Astrocyte (in vitro differentiated cells and primary cell): ENCODE results near the gene CCDC185. TPM values are rescaled to one million over a fixed set of nuclear protein-coding genes. Genes with fewer than 3 reads are reported as not detected.

Experiments
- DNase-seq: peaks from one replicate; pipeline ENCODE4 v3.0.0-alpha.2; 2010; ENCODE audit warnings: low read depth
- FAIRE-seq: peaks from 2 replicates; lab custom pipeline; 2011; peaks lifted over from hg19 to GRCh38; lab: Jason Lieb, UNC
- H2AFZ ChIP-seq: 2 replicates; pipeline ENCODE4 v1.6.0; 2012; ENCODE audit warnings: low read depth, low read length, inconsistent platforms
- H3K27ac ChIP-seq: 2 replicates; pipeline ENCODE4 v1.5.1; 2011; ENCODE audit warnings: low read depth, low read length, inconsistent platforms
- H3K27me3 ChIP-seq: 2 replicates; pipeline ENCODE4 v1.6.0; 2011; ENCODE audit warnings: low read length, inconsistent platforms; ENCODE audit not compliant: insufficient read depth
- H3K36me3 ChIP-seq: 2 replicates; pipeline ENCODE4 v1.5.1; 2011; ENCODE audit warnings: low read length, inconsistent platforms; ENCODE audit not compliant: insufficient read depth
- H3K4me1 ChIP-seq: 2 replicates; pipeline ENCODE4 v1.5.1; 2011; ENCODE audit warnings: low read length, inconsistent platforms; ENCODE audit not compliant: insufficient read depth
- H3K4me2 ChIP-seq: 2 replicates; pipeline ENCODE4 v1.6.0; 2012; ENCODE audit warnings: low read length, inconsistent platforms
- H3K4me3 ChIP-seq: 2 replicates; pipeline ENCODE4 v1.5.1; 2011; ENCODE audit warnings: low read depth, mild to moderate bottlenecking, low read length, inconsistent platforms; ENCODE audit not compliant: insufficient read depth
- H3K79me2 ChIP-seq: 2 replicates; pipeline ENCODE4 v1.6.0; 2012; ENCODE audit warnings: mild to moderate bottlenecking, low read length, inconsistent platforms; ENCODE audit not compliant: insufficient read depth
- H3K9ac ChIP-seq: 2 replicates; pipeline ENCODE4 v1.6.0; 2012; ENCODE audit warnings: mild to moderate bottlenecking, low read length, inconsistent platforms
- H3K9me3 ChIP-seq: 2 replicates; pipeline ENCODE4 v1.5.1; 2012; ENCODE audit warnings: low read depth, mild to moderate bottlenecking, low read length, inconsistent platforms; ENCODE audit not compliant: insufficient read depth
- H4K20me1 ChIP-seq: 2 replicates; pipeline ENCODE4 v1.6.0; 2012; ENCODE audit warnings: low read length, inconsistent platforms; ENCODE audit not compliant: insufficient read depth
- H3K27ac Mint-ChIP-seq: one replicate; pipeline ENCODE4 v1.8.0; 2021; ENCODE audit warnings: mild to moderate bottlenecking, mixed read lengths; ENCODE audit not compliant: unreplicated experiment
- H3K27me3 Mint-ChIP-seq: one replicate; pipeline ENCODE4 v1.8.0; 2021; ENCODE audit warnings: low read depth, mixed read lengths; ENCODE audit not compliant: unreplicated experiment
- H3K36me3 Mint-ChIP-seq: one replicate; pipeline ENCODE4 v1.8.0; 2021; ENCODE audit warnings: low read depth, mixed read lengths; ENCODE audit not compliant: unreplicated experiment
- H3K4me1 Mint-ChIP-seq: one replicate; pipeline ENCODE4 v1.8.0; 2021; ENCODE audit warnings: low read depth, mixed read lengths; ENCODE audit not compliant: unreplicated experiment
- H3K4me3 Mint-ChIP-seq: one replicate; pipeline ENCODE4 v1.8.0; 2021; ENCODE audit warnings: mild to moderate bottlenecking, moderate library complexity, mixed read lengths; ENCODE audit not compliant: unreplicated experiment
- H3K9me3 Mint-ChIP-seq: one replicate; pipeline ENCODE4 v1.8.0; 2021; ENCODE audit warnings: mild to moderate bottlenecking, mixed read lengths; ENCODE audit not compliant: unreplicated experiment
- EZH2 ChIP-seq: IDR thresholded peaks from 2 replicates; pipeline ENCODE4 v1.6.1; 2012; ENCODE audit warnings: mild to moderate bottlenecking, low read length, inconsistent platforms; ENCODE audit not compliant: insufficient read depth
- total RNA-seq: library from RNA; stranded (reverse); gene quantifications from 2 replicates; pipeline ENCODE4 v1.2.1, GENCODE V29; 2021
- TF ChIP-seq, protein P1 (sequence below): IDR thresholded peaks from 2 replicates; pipeline ENCODE4 v1.5.1; 2011; ENCODE audit warnings: low read depth, mild to moderate bottlenecking, inconsistent platforms, low read length, moderate library complexity; ENCODE audit not compliant: insufficient read depth

Gene CCDC185
- total RNA-seq, 1 donor from 2014 or later: not detected

DNA sequence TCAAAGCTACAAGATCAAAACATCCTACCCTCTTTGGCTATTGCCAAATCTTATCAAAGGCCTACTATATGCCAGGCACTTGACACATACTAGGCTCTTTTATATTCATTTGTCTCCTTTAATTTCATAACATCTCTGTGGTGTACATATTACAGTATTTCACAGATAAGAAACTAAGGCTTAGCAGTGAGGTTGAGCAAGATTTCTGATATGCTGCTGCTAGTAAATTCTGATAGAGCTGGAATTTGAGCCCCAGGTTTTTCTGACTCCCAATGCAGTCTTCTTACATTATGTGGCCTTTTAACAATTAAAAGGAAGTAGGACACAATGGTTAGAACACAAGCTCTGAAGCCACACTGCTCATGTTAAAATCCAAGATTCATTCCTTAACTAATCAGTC lies 16.8 kb downstream of the CCDC185 start:
- H3K4me3 ChIP-seq: no peak overlapping the region
- H3K27ac Mint-ChIP-seq: no peak overlapping the region
- H3K9me3 Mint-ChIP-seq: no peaks in the 10 kb centered on the region
- H4K20me1 ChIP-seq: no peaks in the 10 kb centered on the region
- H3K27me3 Mint-ChIP-seq: peaks cover 2% of the 10 kb centered on the region
- H2AFZ ChIP-seq: no peak overlapping the region
- DNase-seq (no peak), FAIRE-seq (no peak)
- no peaks in the 10 kb centered on the region for H3K36me3 ChIP-seq
- no peak overlapping the region for H3K27ac ChIP-seq
- H3K9me3 ChIP-seq: no peaks in the 10 kb centered on the region
- no peak overlapping the region for H3K4me2 ChIP-seq
- no peaks in the 10 kb centered on the region for H3K36me3 Mint-ChIP-seq
- H3K9ac ChIP-seq: no peak overlapping the region
- peaks cover 8% of the 10 kb centered on the region for H3K4me1 Mint-ChIP-seq
- peaks cover 4% of the 10 kb centered on the region for H3K4me1 ChIP-seq
- no peaks in the 10 kb centered on the region for H3K27me3 ChIP-seq
- TF ChIP-seq EZH2: no peak
- TF ChIP-seq, protein P1, sequence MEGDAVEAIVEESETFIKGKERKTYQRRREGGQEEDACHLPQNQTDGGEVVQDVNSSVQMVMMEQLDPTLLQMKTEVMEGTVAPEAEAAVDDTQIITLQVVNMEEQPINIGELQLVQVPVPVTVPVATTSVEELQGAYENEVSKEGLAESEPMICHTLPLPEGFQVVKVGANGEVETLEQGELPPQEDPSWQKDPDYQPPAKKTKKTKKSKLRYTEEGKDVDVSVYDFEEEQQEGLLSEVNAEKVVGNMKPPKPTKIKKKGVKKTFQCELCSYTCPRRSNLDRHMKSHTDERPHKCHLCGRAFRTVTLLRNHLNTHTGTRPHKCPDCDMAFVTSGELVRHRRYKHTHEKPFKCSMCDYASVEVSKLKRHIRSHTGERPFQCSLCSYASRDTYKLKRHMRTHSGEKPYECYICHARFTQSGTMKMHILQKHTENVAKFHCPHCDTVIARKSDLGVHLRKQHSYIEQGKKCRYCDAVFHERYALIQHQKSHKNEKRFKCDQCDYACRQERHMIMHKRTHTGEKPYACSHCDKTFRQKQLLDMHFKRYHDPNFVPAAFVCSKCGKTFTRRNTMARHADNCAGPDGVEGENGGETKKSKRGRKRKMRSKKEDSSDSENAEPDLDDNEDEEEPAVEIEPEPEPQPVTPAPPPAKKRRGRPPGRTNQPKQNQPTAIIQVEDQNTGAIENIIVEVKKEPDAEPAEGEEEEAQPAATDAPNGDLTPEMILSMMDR: no peak
- H3K79me2 ChIP-seq: no peaks in the 10 kb centered on the region
- H3K4me3 Mint-ChIP-seq: no peak overlapping the region

- Histone ChIP-seq H2AFZ (no peak overlapping the region), H4K20me1 (no peaks in the 10 kb centered on the region), H3K4me3 (no peak overlapping the region), H3K79me2 (no peaks in the 10 kb centered on the region), H3K9ac (no peak overlapping the region), H3K9me3 (no peaks in the 10 kb centered on the region), H3K27me3 (no peaks in the 10 kb centered on the region), H3K36me3 (no peaks in the 10 kb centered on the region), H3K27ac (no peak overlapping the region), H3K4me1 (peaks cover 4% of the 10 kb centered on the region), H3K4me2 (peak overlapping the region; percentile 23)
- DNase-seq (peak; percentile 87), FAIRE-seq (peak; percentile 56)
- Mint-ChIP-seq H3K9me3 (no peaks in the 10 kb centered on the region), H3K36me3 (no peaks in the 10 kb centered on the region), H3K4me1 (peaks cover 8% of the 10 kb centered on the region), H3K27ac (no peak overlapping the region), H3K4me3 (no peak overlapping the region), H3K27me3 (peaks cover 2% of the 10 kb centered on the region)
- TF ChIP-seq EZH2: no peak
- TF ChIP-seq, protein P1: no peak
Measured at GRCh38 chr1:223411309-223411708, 18.1 kb downstream of the CCDC185 start.

DNA sequence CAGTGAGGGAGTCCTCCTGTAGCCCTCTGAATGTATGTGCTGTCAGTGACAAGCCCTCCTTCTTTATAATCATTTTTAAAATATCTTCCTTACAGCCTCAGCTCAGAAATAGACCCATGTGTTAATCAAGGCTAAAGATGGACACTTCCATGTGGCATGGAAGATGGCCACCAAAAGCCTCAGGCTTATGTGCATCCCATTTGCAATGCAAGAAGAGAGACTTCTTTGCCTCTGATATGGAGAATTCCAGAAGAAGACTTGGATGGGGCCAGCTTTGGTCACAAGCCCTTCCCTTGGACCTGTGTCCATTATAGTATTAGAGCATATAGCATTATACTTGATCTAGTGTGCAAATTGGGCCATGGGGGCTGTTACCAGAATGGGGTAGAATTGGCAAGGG lies 18.5 kb downstream of the CCDC185 start:
- peaks cover 2% of the 10 kb centered on the region for H3K27me3 Mint-ChIP-seq
- H3K4me3 ChIP-seq: no peak overlapping the region
- no peak for FAIRE-seq
- H3K36me3 ChIP-seq: no peaks in the 10 kb centered on the region
- no peak overlapping the region for H3K27ac ChIP-seq
- no peak overlapping the region for H2AFZ ChIP-seq
- no peak overlapping the region for H3K27ac Mint-ChIP-seq
- H3K4me2 ChIP-seq: peak overlapping the region; percentile 23
- TF ChIP-seq, protein P1: no peak
- TF ChIP-seq EZH2: no peak
- no peak for DNase-seq
- H3K4me1 Mint-ChIP-seq: peaks cover 8% of the 10 kb centered on the region
- no peaks in the 10 kb centered on the region for H3K36me3 Mint-ChIP-seq
- no peak overlapping the region for H3K9ac ChIP-seq
- peaks cover 4% of the 10 kb centered on the region for H3K4me1 ChIP-seq
- no peaks in the 10 kb centered on the region for H3K9me3 ChIP-seq
- no peaks in the 10 kb centered on the region for H3K27me3 ChIP-seq
- no peaks in the 10 kb centered on the region for H3K79me2 ChIP-seq
- H3K9me3 Mint-ChIP-seq: no peaks in the 10 kb centered on the region
- no peak overlapping the region for H3K4me3 Mint-ChIP-seq
- no peaks in the 10 kb centered on the region for H4K20me1 ChIP-seq
